NCI-H1092 treated with DMSO at 0.1 percent for 48 hours (cell line): ENCODE data around the gene CCBE1.
A peak's percentile ranks its signal among the peaks of the same experiment; 100 is the strongest.
"Not testable (repeated sequence)": the region's sequence is repeated elsewhere in the genome, so short reads cannot be mapped to it uniquely, and the experiment has no call there.

ENCODE experiments used
- DNase-seq: peaks from one replicate; lab custom pipeline; 2025; lab: John Stamatoyannopoulos, UW

Gene CCBE1

DNA sequence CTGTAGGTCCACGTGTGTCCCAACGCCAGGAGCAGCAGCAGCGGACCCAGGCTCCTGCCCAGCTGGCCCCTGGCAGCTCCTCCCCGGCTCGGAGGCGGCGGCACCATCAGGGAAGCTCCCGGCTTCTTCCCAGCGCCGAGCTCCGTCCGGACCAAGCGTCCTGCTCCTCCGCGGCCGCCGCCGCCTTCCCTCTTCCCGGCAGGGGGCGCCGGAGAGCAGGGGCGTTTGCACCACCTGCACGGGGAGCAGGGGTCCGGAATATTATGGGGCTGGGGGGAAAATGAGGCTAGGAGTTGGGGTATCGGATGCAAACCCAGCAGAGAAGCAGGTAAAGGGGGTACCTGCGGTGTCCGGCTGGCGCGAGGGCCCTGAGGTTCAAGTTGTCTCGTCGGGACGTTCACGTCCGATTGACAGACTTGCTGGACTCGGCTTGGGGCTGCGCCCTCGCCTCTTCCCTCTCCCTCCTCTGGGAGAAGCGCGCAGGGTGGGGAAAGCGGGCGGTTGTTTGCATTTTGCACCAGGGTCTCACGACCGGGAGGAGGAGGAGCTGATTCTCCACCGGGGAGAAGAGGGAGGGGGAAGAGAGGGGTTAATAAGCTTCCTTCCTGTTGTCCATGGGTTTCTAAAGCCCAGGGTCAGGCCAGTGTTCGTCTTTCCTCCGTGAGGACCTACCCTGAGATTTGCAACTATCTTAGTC lies at the start of gene CCBE1:
Gene CCBE1 (minus strand): TSS at position 188 of the 697 bp plus-strand sequence.
- peak; percentile 46 for DNase-seq

DNA sequence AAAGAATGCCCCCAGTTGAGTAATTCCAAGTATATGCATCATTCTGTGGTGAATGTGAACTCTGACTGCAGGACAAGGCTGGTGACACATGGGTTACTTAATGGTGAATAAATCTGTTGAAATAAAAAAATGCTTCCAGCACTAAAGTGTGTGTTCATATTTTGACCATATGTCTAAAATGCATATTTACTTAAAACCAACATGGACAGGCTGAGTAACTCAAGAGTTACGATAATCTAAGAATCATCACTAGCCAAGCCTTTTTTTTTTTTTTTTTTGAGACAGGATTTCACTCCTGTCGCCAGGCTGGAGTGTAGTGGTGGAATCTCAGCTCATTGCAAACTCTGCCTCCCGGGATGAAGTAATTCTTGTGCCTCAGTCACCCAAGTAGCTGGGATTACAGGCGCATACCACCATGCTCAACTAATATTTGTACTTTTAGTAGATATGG lies 47.1 kb upstream of the CCBE1 start:
- DNase-seq = no peak

DNA sequence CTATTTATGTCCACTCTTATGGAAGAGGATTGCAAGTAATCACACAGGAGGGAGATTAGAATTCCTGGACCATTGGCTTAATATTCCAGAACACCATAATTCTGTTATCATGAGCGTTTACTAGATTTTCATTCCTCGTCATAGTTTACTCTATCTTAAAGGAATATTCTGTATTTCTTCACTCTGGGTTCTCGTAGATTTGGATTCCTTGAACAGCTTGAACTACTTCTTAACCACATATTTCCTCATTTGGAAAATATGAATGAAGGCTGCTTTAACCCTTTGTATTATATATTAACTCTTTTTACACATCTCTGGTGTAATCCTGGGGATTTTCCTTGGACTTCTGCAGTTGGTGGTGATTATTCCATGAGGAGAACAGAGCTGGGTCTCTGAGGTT lies 46.3 kb upstream of the CCBE1 start:
- no peak for DNase-seq

DNA sequence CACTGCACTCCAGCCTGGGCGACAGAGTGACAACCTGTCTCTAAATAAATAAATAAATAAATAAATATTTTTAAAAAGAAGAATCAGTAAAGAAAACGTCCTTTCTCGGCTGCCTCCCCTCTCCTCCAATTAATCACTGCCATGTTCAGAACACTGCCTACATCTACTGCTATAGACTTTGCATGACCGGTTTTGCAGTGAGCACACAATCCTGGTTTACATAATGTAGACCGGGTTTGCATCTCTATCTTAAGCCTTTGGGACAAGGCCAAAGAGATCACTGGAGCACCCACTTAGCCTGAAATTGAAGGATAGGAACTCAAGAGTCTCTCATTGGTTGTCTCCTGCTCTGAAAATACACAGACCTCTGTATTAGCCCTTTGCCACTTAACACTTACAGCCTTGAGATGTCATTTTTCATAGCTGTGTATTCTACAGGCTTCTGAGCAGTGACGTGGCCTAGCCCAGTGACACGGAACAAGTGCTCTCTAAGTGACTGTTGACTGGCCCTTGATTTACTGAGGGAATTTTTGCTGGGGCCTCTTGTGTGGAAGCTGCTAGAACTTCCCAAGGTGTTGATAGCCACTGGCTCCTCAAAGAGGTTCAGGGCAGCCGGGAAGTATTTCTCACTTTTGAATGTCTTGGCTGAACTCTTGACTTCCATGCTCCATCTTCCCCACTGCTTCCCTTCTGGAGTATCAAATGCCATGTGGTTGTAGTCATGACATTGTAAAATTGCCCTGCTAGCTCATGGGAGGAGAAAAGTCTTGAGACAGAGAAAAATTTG lies 45.3 kb upstream of the CCBE1 start:
- DNase-seq = no peak

DNA sequence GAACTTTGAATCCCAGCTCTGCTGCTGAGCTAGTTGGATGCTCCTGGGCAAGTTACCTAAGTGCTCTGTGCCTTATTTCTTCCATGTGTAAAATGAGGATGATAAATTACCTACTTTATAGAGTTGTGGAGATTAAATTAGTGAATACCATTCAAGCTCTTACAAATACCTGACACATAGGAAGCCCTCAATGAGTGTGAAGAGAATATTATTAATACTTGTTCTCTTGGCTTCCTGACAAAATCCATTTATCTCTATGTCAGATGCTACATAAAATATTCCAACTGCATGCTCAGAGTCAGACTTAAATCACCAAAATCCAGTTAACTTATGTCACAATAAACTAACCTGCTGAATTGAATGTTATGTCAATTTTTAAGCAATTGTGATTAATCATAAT lies 42.9 kb upstream of the CCBE1 start:
- DNase-seq = no peak

DNA sequence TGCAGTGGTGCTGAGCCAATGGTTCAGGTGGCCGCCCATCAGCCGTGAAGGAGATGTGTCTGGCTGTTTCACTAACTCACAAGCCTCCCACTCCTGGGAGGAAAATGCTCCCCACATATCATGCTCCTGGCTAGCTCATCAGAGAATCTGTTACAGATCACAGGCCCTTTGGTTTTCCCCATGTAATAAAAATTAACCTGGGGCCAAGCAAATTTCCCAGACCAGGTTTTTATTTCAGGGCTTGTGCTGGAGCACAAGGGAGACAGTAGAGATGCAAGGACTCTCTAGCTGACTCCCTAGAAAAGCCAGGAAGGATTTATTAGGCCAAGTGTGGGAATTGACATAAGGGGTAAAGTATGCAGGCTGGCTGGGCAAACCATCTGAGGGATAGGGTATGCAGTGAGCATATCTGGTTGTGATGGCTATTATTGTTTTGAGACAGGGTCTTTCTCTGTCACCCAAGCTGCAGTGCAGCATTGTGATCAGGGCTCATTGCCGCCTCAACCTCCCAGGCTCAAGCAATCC lies 40.6 kb upstream of the CCBE1 start:
- no peak for DNase-seq

DNA sequence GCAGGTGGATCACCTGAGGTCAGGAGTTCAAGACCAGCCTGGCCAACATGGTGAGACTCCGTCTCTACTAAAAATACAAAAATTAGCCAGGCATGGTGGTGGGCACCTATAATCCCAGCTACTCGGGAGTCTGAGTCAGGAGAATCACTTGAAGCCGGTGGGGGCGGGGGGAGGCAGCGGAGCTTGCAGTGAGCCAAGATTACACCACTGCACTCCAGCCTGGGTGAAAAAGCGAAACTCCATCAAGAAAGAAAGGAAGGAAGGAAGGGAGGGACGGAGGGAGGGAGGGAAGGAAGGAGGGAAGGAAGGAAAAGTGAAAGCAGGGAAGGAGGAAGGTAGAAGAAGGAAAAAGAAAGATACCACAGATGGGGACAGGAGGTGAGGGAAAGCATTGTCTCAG lies 40.1 kb upstream of the CCBE1 start:
- DNase-seq = not testable (repeated sequence)

DNA sequence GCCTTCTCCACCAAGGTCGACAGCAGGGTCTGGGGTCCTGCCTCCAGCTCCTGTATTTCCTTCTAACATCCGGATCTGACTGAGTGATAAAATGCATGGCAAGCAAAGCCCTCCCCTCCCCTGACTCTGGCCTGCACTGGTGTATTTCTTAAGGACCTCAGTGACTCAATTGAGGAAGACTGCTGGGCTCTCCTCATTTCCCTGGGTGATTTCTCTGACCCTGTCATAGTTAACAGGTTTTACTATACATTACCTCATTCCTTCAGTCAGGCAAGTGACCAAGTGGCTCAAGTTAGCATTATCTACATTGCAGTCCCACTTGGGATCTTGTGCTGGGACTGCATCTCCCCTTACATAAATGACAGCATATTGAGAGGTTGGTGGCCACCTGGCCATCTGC lies 38.8 kb upstream of the CCBE1 start:
- DNase-seq = no peak

DNA sequence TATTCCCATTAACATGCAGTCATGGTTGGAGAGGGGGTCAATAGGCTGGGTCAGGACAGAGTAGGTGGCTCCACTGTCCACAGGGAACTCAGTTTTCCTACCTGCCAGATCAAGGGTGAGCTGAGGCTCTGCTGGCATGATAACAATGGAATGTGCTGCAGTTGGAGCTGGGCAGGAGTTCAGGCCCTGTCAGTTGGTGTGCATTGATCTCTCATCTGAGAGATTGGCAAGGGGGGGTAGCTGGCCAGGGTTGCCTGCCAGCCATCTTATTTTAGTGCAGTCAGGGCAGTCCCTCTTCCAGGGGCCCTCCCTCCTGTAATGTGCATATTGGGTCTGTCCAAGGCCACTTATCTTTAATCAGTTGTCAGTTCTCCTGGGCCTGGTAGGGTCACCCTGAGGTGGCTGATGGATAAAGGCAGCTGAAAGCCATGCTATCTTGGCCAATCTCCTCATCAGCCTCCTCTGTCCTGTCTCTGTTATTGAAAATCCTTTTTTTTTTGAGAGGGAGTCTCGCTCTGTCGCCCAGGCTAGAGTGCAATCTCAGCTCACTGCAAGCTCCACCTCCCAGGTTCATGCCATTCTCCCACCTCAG lies 38.1 kb upstream of the CCBE1 start:
- no peak for DNase-seq

DNA sequence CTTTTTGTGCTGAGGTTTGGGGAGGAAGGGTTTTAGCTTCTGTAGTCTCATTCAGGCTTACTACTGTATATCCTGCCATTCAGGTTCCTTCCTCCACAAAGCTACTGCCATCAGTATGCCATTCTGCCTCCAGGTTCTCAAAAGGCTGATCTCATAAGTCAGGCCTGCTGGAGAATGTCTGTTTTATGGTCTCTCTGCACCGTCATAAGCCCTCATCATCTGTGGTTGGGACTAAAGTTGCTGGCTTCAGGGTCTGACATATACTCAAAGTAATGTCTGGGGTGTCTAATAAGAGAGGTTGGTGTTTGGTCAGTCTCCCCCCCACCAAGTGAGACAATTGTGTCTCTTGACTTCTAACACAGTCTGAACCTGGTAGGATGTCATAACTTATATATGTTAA lies 36.2 kb upstream of the CCBE1 start:
- no peak for DNase-seq

DNA sequence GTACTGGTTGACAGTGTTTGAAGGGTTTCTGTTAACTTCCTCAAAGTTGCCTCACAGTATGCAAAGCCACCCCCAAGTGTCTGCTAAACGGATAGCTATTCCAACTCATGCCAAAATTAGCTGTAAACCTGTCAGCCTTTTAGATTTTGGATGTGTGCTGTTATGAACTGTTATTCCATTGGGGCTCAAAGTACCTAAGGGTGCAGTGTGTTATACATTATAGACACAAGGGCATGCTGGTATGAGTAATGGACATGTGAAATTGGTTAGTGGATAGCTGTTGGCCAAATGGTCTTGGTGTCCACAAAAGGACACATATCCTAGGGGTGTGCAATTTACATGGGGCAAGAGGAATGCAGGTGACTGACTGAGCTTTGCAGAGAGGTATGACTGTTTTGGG lies 33.7 kb upstream of the CCBE1 start:
- DNase-seq = no peak

DNA sequence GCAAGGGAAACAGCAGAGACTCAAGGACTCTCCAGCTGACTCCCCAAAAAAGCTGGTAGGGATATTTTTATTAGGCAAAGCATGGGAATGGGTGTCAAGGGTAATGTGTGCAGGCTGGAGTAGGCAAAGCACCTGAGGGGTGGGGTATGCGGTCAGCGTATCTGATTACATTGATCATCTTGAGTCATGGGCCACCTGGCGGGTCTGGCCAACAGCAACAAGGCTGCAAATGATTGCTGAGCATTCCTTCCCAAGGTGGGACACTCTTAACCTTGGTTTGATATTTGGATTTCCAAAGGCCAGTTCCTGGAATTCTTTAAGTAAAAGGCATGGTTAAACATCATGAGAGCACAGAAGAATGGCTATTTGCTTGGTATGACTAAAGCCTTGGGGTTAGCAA lies 32.6 kb upstream of the CCBE1 start:
- no peak for DNase-seq

DNA sequence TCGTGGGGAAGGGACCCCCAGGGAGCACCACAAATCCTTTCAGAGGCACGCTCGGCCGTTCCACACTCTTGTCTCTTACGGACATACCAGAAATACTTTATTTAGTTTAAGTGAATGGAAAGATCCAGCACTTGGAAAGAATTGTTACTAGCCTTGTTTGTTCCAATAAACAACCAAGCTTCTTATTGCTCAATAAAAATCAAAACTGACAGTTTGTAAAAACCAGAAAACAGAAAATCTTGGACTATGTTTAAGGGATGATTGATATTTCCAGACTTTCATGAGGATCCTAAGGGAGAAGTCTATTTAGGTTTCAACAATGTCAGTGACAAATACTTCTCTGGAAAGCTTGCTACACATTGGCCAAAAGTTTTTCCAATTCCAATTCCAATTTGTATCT lies 31.6 kb upstream of the CCBE1 start:
- no peak for DNase-seq

DNA sequence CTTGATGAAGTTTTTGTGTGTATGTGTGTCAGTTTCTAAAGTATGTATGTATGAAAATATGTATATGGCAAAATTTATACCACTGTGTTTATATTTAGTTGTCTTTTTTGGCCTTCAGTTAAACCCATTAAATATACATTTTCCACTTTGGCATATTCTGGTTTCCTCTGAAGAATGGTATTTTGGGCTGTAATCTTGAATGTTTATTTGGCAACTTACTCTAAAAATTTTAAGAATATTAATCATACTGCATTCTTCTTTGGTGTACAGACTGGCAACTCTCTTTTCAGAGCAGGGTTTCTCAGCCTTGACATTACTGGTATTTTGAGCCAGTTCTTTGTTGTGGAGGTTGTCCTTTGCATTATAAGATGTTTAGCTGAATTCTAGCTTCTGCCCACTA lies 27.9 kb upstream of the CCBE1 start:
- DNase-seq = no peak

DNA sequence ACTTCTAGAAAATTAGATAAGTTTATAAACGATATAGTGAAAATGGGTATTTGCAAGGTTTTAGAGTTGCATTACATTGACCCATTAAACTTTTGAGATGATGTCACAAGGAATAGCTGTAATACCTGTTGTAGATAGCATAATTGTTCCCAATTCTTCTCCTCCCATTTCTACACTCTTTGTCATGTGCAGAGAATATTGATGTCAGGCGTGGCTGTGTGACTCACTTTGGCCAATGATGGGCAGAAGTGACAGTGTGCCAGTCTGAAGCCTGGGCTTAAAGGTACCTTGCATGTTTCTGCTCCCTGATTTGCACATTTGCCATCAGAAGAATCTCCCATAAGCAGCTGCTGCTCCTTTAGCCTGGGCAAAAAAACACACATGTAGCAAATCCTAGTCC lies 26.9 kb upstream of the CCBE1 start:
- no peak for DNase-seq

DNA sequence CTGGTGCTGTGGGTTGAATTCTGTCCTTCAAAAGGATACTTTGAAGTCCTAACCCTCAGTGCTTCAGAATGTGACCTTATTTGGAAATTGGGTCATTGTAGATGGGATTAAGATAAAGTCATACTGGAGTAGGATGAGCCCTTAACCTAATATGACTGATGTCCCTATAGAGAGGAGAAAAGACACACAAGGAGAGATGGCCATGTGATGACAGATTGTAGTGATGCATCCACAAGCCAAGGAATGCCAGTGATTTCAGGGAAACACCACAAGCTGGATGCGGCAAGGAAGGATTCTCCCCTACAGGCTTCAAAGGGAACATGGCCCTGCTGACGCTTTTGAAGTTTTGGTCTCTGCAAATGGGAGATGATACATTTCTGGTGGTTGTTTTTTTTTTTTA lies 24.7 kb upstream of the CCBE1 start:
- DNase-seq = no peak

DNA sequence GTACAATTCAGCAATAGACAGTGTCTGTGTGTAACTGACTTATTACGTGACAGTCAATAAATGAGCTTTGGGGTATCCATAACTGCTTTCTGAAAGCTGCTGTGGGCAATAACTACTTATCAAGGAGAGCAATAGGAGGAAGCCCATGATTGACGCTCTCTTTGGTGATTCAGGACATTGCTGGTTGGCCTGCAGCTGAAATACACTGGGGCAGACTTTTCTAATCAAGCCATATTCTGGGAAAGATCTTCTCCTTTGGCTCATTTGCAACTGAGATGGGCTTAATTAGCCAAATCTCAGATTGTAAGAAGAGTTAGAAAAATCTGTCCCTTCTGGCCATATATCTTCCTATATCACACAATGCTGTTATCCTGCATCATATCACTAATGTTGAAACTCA lies 24.0 kb upstream of the CCBE1 start:
- no peak for DNase-seq

DNA sequence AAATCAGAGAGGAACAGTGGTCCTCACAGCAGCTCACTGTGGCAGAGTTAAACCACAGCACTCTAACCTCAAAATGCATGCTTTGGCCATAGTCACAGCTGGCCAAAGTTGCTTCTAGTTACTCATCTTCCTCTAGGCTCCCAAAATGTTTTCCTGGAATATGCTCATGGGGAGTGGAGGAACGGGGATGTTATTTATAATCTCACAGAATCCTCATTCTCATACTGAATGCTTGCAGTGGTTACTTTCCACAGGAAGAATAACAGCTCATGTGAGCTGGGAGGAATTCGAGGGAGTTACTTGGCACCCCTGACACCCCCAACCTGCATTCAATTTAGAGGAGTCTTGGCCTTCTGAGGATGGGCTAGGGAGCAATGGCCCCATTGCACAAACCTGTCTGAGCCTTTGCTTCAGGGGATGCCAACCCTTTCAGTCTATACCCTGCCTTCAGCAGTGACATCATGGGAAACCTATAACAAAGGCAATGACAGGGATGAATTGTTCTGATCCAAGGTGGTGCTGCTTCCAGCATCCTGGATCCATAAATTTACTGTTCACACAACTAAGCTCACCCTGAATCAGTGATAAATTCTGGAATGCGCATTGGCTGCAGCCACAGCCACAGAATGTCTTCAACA lies 22.4 kb upstream of the CCBE1 start:
- DNase-seq = no peak

DNA sequence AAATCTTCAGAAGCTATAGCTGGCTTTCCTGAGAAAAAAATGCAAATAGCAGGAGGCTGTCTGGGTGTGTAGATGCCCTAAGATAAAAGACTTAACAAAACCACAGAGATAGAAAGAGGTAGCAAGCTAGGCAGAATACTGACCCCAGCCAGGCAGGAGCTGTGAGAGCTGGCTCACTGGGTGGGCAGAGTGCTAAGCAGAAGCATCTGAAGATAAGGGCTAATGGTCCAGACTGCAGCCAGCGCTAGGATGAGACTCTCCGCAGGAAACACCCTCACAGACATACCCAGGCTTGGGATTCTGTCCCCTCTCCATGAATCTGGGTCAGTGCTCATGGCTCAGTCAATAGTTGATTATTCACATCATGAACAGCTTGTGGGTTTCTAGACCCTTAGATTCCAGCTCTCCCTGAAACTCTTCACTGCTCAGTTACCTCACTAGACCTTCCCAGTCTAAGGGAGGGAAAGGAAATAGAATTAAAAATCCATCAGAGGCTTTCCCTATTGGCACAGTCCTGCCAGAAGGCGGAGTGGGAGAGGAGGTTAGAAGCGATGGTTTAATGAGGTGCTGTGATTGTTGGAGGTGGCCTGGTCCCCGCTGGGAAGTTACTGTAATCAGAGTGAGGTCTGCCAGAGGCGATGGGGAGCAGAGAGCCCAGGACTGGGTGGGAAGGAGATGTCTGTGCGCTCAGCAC lies 21.4 kb upstream of the CCBE1 start:
- DNase-seq = no peak

DNA sequence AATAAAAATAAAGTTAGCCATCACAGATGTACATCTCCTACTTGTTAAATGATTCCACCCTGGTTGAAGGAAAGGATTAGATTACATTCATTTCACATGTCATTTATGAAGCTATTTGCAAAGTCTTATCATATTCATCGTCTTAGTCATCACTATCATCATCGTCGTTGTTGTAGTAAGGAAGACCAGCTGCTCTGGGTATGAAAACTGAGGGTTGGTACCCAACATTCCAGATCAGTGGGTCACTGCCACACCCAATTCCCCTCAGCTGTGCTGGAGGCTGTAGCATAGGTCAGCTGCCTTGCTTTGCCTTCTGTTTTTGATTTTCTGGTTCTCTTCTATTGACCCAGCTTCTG lies 20.9 kb upstream of the CCBE1 start:
- DNase-seq = no peak

DNA sequence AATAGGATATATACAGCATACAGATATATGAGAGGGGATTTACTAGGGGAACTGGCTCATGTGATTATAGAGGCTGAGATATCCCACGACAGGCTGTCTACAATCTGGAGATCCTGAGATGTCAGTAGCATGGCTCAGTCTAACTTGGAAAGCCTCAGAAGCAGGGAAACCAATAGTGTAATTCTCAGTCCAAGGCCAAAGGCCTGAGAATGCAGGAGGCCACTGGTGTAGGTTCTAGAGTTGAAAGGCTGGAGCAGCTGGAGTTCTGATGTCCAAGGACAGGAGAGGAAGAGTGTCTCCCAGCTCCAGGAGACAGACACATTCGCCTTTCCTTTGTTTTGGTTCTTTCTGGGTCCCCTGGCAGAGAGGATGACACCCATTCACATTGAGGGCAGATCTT lies 20.1 kb upstream of the CCBE1 start:
- DNase-seq = no peak

DNA sequence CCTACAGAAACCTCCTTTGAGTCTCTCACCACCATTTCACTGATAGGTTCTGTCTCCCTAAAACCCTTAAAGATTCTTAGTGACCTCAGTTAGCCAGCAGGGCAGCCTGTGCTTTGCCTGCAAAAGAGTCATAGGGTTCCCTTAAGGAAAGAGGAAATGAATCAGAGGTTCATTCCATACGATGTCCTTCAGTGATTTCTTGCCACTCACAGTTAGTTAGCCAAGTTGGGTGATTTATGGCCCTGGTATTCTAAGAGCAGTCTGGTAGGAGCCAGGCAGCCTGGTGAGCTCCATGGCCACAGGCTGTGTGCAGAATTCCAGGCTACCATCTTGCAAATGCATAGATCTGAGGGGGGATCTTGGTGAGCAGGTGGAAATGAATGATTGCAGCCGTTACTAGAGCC lies 18.7 kb upstream of the CCBE1 start:
- no peak for DNase-seq
